ENCODE results near the gene PIK3C2B.

DNA sequence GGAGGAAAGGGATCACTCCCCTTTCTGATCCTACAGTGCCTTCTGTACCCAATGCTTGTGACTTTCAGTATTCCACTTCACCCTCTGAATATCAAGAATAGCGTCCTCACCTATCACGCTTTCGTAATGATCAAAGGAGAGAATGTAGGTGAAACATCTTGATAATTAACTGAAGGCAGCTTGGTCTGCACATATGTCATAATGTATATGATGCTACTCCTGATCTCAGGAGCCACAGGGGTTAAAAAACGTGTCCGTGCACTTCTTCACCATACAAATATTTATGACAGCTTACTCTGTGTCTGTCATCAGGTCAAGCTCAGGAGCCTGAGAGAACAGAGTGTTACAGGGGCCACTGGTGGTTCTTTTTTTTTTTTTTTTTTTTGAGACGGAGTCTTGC, 1.2 kb upstream of the PIK3C2B start:
- TF ChIP-seq, protein P1, sequence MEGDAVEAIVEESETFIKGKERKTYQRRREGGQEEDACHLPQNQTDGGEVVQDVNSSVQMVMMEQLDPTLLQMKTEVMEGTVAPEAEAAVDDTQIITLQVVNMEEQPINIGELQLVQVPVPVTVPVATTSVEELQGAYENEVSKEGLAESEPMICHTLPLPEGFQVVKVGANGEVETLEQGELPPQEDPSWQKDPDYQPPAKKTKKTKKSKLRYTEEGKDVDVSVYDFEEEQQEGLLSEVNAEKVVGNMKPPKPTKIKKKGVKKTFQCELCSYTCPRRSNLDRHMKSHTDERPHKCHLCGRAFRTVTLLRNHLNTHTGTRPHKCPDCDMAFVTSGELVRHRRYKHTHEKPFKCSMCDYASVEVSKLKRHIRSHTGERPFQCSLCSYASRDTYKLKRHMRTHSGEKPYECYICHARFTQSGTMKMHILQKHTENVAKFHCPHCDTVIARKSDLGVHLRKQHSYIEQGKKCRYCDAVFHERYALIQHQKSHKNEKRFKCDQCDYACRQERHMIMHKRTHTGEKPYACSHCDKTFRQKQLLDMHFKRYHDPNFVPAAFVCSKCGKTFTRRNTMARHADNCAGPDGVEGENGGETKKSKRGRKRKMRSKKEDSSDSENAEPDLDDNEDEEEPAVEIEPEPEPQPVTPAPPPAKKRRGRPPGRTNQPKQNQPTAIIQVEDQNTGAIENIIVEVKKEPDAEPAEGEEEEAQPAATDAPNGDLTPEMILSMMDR (IDR thresholded peaks at IDR 0.05) = no peak
- no peak for TF ChIP-seq EZH2 (IDR thresholded peaks at IDR 0.05; ENCODE audit: borderline replicate concordance, insufficient read depth, low read depth, low read length, poor library complexity, severe bottlenecking)
